Stimulated activated CD8-positive, alpha-beta memory T cell treated with anti-CD3 and anti-CD28 coated beads, Interleukin-15, amount 100 ng/mL, for 24 hours (primary cell): ENCODE measurements around the gene MFGE8.
"Not testable (repeated sequence)": the region's sequence is repeated elsewhere in the genome, so short reads cannot be mapped to it uniquely, and the experiment has no call there.

Experiments used
- DNase-seq: peaks from one replicate; pipeline ENCODE4 v3.0.0-alpha.2; 2020; ENCODE audit warnings: low read depth

Gene MFGE8

DNA sequence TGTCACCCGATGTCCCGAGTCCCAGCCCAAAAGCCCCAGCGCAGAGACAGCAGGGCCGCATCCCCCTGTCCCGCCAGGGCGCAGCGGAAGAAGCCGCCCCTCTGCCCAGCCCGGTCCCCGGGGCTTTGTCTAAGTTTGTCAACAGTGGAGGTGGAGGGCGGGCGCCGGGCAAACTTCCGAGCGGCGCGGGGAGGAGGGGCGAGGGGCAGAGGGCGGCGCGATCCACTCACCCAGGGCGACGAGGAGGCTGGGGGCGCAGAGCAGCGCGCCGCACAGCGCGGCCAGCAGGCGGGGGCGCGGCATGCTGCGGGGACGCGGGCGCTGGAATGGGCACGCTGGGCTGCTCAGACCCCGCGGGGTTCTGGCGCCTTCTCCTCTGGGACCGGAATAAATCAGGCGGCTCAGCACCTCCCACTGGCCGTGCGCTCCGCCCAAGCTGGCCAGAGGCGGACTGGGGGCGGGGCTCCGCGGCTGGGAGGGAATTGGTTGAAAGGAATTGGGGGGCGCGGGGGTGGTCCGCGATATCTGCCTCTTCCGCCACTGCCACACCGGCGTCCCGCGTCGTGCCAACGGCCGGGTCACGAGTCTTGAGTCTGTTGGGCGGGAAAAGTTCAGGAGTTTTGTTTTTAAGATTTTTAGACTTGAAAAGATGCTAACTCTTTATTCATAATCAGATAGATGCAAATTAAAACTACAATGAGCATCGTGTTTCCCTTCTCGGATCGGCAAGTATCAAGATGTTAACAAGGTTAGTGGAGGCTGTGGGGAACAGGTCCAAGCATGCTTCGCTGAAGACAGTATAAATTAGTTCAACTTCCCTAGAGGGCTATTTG is at the start of gene MFGE8:
Gene MFGE8, minus strand, starts transcription at position 363 of the 833 bp plus-strand sequence. Its CDS starts 60 bp downstream, at position 303.
- peak; percentile 46 for DNase-seq

DNA sequence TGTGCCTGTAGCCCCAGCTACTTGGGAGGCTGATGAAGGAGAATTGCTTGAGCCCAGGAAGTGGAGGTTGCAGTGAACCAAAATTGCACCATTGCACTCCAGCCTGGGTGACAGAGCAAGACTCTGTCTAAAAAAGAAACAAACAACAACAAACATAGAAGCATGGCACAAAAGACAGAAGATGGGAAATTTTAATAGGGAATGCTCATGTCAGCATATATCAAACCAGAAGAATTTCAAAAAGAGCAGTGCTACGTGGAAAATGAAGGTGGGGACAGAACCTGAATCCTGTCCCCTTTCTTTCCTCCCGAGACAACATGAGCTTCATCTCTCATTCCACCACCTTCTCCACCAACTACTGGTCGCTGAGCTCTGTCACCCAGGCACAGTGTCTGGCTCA is 46.3 kb upstream of the MFGE8 start:
- DNase-seq = no peak

DNA sequence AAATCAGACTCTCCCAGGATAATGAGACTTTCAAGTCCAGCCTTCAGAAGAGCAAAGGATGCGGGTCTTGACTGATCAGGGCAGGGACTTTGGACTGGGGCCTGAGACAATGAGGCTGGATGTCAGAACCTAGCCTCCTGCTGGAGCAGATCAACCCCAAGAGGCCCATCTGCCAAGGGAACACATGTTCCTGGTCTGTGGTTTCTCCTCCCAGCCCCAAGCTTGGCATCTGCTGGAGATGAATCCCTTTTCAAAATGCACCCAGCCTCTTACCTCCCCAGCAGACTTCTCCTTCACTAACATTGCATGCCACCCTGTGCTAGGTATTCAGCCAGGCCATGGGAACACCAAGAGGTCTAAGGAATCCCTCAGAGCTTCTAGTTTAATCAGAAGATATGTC is 43.7 kb upstream of the MFGE8 start:
- DNase-seq = no peak

DNA sequence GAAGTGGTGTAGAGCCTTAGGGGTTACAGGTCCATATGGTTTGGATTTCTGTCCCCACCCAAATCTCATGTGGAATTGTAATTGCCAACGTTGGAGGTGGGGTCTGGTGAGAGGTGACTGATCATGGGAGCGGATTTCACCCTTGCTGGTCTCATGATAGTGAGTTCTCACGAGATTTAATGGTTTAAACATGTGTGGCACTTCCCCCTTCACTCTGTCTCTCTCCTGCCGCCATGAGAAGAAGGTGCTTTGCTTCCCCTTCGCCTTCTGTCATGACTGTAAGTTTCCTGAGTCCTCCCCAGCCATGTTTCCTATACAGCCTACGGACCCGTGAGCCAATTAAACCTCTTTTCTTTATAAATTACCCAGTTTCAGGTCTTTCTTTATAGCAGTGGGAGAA is 43.1 kb upstream of the MFGE8 start:
- no peak for DNase-seq

- no peak for DNase-seq
Observed at GRCh38 chr15:88954431-88955277, 41.5 kb upstream of the MFGE8 start.

- no peak for DNase-seq
Observed at GRCh38 chr15:88950600-88951160, 37.5 kb upstream of the MFGE8 start.

GRCh38 chr15:88949734-88950400 is 36.7 kb upstream of the MFGE8 start:
- no peak for DNase-seq

- DNase-seq = no peak
Observed at GRCh38 chr15:88940110-88940675, 27.0 kb upstream of the MFGE8 start.

DNA sequence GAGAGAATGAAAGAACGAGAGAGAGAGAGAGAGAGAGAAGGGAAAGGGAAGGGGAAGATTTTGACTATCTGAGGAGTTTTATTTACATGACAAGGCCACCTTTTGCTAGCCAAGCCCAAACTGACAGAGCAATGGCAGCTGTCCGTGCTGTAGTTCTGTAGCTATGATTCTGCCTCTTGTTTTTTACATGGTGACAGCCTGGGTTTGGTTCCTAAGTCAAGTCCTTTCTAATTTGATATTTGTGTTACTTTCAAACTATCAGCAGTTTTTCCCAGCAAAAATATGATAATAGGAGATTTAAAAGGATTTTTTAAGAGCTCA is 26.3 kb upstream of the MFGE8 start:
- DNase-seq = no peak

DNA sequence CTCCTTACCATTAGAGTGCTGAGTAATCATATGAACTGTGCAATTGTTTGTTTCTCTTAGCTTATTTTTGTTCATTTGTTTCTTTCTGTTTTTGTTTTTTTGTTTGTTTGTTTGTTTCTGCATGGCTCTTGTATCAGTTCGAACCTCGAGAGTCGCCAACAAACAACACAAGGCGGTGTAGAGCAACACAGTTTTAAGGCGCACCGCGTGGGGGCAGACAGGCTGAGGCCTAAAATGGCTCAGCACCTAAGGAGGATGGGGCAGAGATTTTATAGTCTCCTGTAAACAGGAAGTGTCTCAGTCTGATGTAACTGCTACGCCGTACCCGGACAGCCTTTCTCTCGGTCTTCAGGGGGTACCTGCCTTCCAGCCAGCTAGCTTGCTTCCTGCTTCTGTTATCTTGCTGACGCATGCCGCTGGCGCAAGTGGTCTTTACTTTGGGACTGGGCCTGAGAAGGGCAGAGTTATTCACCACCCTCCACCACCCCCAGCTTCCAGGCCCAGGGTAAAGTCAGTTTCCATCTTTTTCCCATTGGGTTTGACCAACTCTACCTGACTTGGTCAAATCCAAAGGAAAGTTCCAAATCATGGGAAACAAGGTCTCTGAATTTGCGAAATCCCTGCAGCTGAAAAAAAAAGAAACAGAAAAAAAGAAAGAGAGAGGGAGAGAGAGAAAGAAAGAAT is 25.8 kb upstream of the MFGE8 start:
- no peak for DNase-seq

GRCh38 chr15:88934449-88934848 is 21.3 kb upstream of the MFGE8 start:
- not testable (repeated sequence) for DNase-seq

DNA sequence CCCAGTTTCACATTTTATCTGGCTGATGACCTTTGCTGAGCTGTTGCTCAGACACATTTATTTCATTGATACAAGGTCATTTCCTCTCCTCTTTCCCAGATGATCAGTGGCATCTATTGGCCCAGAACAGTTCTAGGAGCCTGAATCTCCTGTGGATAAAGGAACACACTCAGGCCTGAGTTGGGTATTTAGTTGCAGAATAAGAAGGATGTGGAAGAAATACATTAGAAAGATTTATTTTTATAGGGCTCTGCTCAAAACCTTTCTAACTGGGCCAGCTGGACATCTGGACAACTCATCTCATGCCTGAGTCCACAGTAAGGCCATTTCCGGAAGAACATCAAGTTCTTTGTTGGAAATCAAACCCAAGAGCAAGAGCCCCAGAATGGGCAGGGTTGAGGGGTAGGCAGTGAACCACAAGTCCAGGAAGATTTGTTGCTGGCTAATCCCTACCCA is 19.7 kb upstream of the MFGE8 start:
- no peak for DNase-seq

DNA sequence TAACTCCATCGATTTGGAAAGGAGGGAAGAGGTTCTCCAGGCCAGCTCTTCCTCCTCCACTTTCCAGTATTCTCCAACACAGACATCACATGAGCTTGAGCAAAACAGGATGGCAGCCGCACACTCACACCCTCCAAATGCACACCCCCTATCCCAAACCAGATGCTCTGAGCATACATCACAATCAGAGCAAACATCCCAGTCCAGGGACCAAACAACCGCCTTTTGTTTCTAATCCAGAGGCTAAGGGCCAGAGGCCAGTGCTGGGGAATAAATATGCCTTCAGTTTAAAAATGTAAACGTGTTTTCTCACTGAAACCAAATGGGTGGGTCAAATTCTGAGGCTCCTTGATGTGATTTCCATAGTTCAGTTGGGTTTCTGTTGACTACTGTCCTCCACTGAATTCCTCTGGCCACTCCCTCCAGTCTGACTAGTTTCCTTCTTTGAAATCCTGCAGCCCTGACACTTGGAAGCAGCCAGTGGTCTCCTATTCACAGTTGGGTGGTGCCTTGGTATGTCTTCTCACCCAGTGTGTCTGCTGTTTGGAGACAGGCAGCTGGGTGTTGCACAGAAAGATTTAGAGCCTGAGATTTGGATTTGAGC is 19.2 kb upstream of the MFGE8 start:
- DNase-seq = no peak

- no peak for DNase-seq
Observed at GRCh38 chr15:88930579-88930978, 17.4 kb upstream of the MFGE8 start.

DNA sequence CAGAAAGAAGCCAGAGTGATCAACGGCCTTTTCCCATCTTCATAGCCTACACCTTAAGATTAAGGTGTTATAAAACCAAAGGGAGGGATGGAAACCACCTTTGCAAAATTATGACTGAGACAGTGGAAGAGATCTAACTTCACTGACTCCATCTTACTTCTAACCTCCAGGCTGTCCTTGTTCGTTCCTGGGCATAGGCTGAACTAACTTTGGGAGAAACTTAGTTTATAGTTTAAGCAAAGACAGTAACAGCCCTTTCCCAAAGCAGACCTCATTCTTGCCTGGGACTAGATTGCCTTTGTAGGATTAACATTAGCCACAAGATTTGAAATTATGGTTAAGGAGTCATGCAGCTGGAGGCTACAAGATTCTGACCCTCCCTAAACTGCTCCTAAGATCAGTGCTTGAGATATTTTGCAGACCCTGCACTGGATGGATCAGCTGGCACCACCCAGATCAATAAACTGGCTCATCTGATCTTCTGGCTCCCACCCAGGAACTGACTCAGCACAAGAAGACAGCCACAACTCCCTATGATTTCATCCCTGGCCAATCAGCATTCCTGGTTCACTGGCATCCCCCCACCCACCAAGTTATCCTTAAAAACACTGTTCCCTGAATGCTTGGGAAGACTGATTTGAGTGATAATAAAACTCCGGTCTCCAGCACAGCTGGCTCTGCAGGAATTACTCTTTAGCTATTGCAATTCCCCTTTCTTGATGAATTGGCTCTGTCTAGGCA is 16.3 kb upstream of the MFGE8 start:
- DNase-seq = not testable (repeated sequence)

GRCh38 chr15:88928192-88928591 is 15.0 kb upstream of the MFGE8 start:
- not testable (repeated sequence) for DNase-seq

GRCh38 chr15:88925648-88926047 is 12.5 kb upstream of the MFGE8 start:
- not testable (repeated sequence) for DNase-seq

DNA sequence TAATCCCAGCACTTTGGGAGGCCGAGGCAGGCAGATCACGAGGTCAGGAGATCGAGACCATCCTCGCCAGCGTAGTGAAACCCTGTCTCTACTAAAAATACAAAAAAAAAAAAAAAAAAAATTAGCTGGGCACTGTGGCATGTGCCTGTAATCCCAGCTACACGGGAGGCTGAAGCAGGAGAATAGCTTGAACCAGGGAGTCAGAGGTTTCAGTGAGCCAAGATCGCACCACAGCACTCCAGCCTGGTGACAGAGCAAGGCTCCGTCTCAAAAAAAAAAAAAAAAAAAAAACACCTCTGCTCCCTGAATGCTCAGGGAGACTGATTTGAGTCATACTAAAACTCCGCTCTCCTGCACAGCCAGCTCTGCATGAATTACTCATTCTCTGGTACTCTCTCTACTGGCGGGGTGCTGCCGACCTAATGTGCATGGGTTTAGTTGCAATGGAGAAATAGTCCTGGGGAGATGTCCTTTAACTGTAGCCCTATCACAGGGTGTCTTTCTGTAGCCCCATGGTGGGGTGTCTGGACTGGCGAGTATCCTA is 7.8 kb upstream of the MFGE8 start:
- DNase-seq = not testable (repeated sequence)

DNA sequence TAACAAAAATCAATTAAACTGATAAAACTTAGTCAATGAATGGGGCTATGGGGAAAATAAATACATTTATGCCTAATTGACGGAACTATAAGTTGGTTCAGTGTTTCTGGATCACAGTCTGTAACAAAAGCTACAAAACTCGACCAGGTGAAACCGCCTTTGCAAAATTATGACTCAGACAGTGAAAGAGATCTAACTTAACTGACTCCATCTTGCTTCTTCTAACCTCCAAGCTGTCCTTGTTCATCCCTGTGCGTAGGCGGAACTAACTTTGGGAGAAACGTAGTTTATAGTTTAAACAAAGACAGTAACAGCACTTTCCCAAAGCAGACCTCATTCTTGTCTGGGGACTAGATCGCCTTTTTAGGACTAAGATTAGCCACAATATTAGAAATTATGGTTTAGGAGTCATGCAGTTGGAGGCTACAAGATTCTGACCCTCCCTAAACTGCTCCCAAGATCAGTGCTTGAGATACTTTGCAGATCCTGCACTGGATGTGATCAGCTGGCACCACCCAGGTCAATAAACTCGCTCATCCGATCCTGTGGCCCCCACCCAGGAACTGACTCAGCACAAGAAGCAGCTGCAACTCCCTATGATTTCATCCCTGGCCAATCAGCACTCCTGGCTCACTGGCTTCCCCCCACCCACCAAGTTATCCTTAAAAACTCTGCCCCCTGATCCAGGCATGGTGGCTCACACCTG is 7.2 kb upstream of the MFGE8 start:
- no peak for DNase-seq
